Measurements from ENCODE around the gene FLACC1. TPM values are rescaled to one million over a fixed set of nuclear protein-coding genes. Genes with fewer than 3 reads are reported as not detected.

The FLACC1 gene
- total and polyA plus RNA-seq, 2 donors (not counting 1 experiment from before 2014, with no cell fraction given): 1.5 to 5.0 TPM

DNA sequence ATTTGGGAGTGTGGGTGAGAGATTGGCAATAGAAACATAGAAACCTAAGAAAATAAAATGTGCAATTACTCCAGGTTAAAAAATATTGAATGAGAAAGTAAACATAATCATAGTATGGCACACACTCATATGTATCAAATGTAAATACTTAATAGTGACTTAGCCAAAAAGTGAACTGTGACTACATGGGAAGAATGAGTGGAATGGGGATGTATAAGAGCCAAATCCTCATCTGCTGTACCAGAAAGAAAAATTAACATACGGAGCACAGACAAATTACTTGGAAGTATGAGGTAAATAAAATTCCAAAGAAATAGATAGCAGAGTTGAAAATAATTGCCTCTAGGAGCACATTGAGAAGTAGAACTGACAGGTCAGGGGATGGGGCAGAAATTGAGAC lies 4.0 kb downstream of the FLACC1 start:
- ChIA-PET CTCF (no interaction called here), POLR2A (no interaction called here)
- TF ChIP-seq, protein P1, sequence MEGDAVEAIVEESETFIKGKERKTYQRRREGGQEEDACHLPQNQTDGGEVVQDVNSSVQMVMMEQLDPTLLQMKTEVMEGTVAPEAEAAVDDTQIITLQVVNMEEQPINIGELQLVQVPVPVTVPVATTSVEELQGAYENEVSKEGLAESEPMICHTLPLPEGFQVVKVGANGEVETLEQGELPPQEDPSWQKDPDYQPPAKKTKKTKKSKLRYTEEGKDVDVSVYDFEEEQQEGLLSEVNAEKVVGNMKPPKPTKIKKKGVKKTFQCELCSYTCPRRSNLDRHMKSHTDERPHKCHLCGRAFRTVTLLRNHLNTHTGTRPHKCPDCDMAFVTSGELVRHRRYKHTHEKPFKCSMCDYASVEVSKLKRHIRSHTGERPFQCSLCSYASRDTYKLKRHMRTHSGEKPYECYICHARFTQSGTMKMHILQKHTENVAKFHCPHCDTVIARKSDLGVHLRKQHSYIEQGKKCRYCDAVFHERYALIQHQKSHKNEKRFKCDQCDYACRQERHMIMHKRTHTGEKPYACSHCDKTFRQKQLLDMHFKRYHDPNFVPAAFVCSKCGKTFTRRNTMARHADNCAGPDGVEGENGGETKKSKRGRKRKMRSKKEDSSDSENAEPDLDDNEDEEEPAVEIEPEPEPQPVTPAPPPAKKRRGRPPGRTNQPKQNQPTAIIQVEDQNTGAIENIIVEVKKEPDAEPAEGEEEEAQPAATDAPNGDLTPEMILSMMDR (IDR thresholded peaks at IDR 0.05): no peak
- TF ChIP-seq EZH2 (IDR thresholded peaks at IDR 0.05; ENCODE audit: borderline replicate concordance, insufficient read depth, low read depth, low read length, poor library complexity, severe bottlenecking): no peak
- Mint-ChIP-seq H3K9me3 (ENCODE audit: insufficient read depth) (no peaks in the 10 kb centered on the region), H3K27me3 (no peaks in the 10 kb centered on the region), H3K27ac (no peak overlapping the region), H3K4me1 (peaks cover 5% of the 10 kb centered on the region), H3K4me3 (no peak overlapping the region)
- H3K9ac ChIP-seq (ENCODE audit: low read length): no peak overlapping the region
- no peak overlapping the region for H3K27ac ChIP-seq (ENCODE audit: low read length in 2 of 2)
- no peaks in the 10 kb centered on the region for H3K4me1 ChIP-seq (ENCODE audit: control insufficient read depth in 2 of 2, insufficient read depth in 2 of 2, low read length in 2 of 2)
- H3K9me3 ChIP-seq (ENCODE audit: control extremely low read depth in 1 of 3, control insufficient read depth in 2 of 3, insufficient read depth in 1 of 3, low read length in 2 of 3): peaks cover 0 to 6% (median 0%) of the 10 kb centered on the region in 3 donors
- intact Hi-C loops (cut with micrococcal nuclease): no loop called here
- no peak overlapping the region for H3K4me3 ChIP-seq (ENCODE audit: control extremely low read depth in 1 of 5, extremely low read depth in 1 of 5, insufficient read depth in 1 of 5, low read depth in 2 of 5, low read length in 4 of 5)
- no peaks in the 10 kb centered on the region for H3K79me2 ChIP-seq (ENCODE audit: control insufficient read depth, insufficient read depth, low read length)
- H3K4me2 ChIP-seq (replicated peaks; ENCODE audit: low read depth, low read length, poor library complexity, severe bottlenecking): no peak overlapping the region
- no peaks in the 10 kb centered on the region for H3K36me3 ChIP-seq (replicated peaks in 1 of 2; ENCODE audit: control extremely low read depth in 1 of 2, control insufficient read depth in 1 of 2, extremely low read depth in 1 of 2, insufficient read depth in 2 of 2, low read length in 1 of 2)
- H2AFZ ChIP-seq (ENCODE audit: insufficient read depth, low read depth, low read length, poor library complexity, severe bottlenecking): no peak overlapping the region
- no peak for ATAC-seq (ENCODE audit: low read depth)
- no peaks in the 10 kb centered on the region for H4K20me1 ChIP-seq (ENCODE audit: control insufficient read depth, insufficient read depth, low read length, poor library complexity, severe bottlenecking)
- no peak for DNase-seq
- WGBS (ENCODE audit: insufficient coverage): no CpG with 5 or more reads among the region's 1 CpG
- H3K27me3 ChIP-seq (replicated peaks in 1 of 4; ENCODE audit: control extremely low read depth in 1 of 4, control insufficient read depth in 3 of 4, insufficient read depth in 4 of 4, low read length in 3 of 4): no peaks in the 10 kb centered on the region

DNA sequence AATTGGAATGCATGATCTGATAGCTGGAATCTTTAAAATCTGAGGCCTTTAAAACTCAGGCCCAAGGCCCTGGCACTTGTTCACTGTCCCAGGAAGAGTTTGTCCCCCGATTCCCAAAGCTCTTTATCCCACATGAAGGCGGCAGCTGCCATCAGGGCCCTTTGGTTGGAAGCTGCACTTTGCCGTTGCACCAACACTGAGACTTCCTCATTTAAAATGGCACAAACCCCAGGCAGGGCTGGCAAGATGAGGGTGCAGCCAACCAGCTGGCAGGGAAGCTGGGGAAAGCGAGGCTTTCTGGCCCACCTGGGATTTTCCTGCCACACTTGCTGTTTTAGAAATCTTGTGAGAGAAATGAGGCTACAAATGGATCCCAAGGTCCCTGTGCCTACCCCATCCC lies 6.3 kb downstream of the FLACC1 start:
- TF ChIP-seq, protein P1 (IDR thresholded peaks at IDR 0.05): no peak
- no peak for TF ChIP-seq EZH2 (IDR thresholded peaks at IDR 0.05; ENCODE audit: borderline replicate concordance, insufficient read depth, low read depth, low read length, poor library complexity, severe bottlenecking)

More for the DNA sequence above, 6.3 kb downstream of the FLACC1 start:
- Histone ChIP-seq H3K79me2 (ENCODE audit: control insufficient read depth, insufficient read depth, low read length) (no peaks in the 10 kb centered on the region), H3K36me3 (replicated peaks in 1 of 2; ENCODE audit: control extremely low read depth in 1 of 2, control insufficient read depth in 1 of 2, extremely low read depth in 1 of 2, insufficient read depth in 2 of 2, low read length in 1 of 2) (no peaks in the 10 kb centered on the region), H3K4me1 (ENCODE audit: control insufficient read depth in 2 of 2, insufficient read depth in 2 of 2, low read length in 2 of 2) (no peaks in the 10 kb centered on the region), H2AFZ (ENCODE audit: insufficient read depth, low read depth, low read length, poor library complexity, severe bottlenecking) (no peak overlapping the region), H3K27ac (ENCODE audit: low read length in 2 of 2) (no peak overlapping the region), H4K20me1 (ENCODE audit: control insufficient read depth, insufficient read depth, low read length, poor library complexity, severe bottlenecking) (no peaks in the 10 kb centered on the region), H3K4me2 (replicated peaks; ENCODE audit: low read depth, low read length, poor library complexity, severe bottlenecking) (no peak overlapping the region), H3K4me3 (ENCODE audit: control extremely low read depth in 1 of 5, extremely low read depth in 1 of 5, insufficient read depth in 1 of 5, low read depth in 2 of 5, low read length in 4 of 5) (no peak overlapping the region), H3K27me3 (replicated peaks in 1 of 4; ENCODE audit: control extremely low read depth in 1 of 4, control insufficient read depth in 3 of 4, insufficient read depth in 4 of 4, low read length in 3 of 4) (no peaks in the 10 kb centered on the region), H3K9ac (ENCODE audit: low read length) (no peak overlapping the region), H3K9me3 (ENCODE audit: control extremely low read depth in 1 of 3, control insufficient read depth in 2 of 3, insufficient read depth in 1 of 3, low read length in 2 of 3) (peaks cover 0 to 6% (median 0%) of the 10 kb centered on the region in 3 donors)
- WGBS (ENCODE audit: insufficient coverage): 96% methylated on average over 3 of the region's 4 CpGs
- Mint-ChIP-seq H3K27me3 (no peaks in the 10 kb centered on the region), H3K9me3 (ENCODE audit: insufficient read depth) (no peaks in the 10 kb centered on the region), H3K4me3 (no peak overlapping the region), H3K27ac (no peak overlapping the region), H3K4me1 (no peaks in the 10 kb centered on the region)
- CTCF ChIA-PET: interaction anchor here (1.0 to 1.3 kb wide), 3 partner anchors 114 to 168 kb away, joined by 3 to 5 read pairs (median 3); partner anchors contain the start of gene CASP10
- intact Hi-C loops (cut with micrococcal nuclease): no loop called here
- no peak for DNase-seq
- ATAC-seq (ENCODE audit: low read depth): no peak
- POLR2A ChIA-PET: no interaction called here

All from B cell (primary cell).